Right renal pelvis (tissue), 4 donors: Measurements from ENCODE around the gene TMEM164. TPM values are rescaled to one million over a fixed set of nuclear protein-coding genes. Genes with fewer than 3 reads are reported as not detected.

Source experiments
- DNase-seq, 4 donors: peaks; one replicate each; pipeline ENCODE4 v3.0.0-alpha.2; 2013; ENCODE audit warnings: low read depth in 4 of 4, low spot score in 3 of 4, missing footprints in 1 of 4
- polyA plus RNA-seq, 4 donors: library from polyadenylated mRNA; unstranded; fragments of 120-200 nt; gene quantifications; one replicate each; pipeline ENCODE4 v1.2.1, GENCODE V29; 2013; ENCODE audit not compliant: insufficient read length in 4 of 4

The TMEM164 gene
- polyA plus RNA-seq, 4 donors, result 36.6 to 41.1 (median 40.1) TPM

DNA sequence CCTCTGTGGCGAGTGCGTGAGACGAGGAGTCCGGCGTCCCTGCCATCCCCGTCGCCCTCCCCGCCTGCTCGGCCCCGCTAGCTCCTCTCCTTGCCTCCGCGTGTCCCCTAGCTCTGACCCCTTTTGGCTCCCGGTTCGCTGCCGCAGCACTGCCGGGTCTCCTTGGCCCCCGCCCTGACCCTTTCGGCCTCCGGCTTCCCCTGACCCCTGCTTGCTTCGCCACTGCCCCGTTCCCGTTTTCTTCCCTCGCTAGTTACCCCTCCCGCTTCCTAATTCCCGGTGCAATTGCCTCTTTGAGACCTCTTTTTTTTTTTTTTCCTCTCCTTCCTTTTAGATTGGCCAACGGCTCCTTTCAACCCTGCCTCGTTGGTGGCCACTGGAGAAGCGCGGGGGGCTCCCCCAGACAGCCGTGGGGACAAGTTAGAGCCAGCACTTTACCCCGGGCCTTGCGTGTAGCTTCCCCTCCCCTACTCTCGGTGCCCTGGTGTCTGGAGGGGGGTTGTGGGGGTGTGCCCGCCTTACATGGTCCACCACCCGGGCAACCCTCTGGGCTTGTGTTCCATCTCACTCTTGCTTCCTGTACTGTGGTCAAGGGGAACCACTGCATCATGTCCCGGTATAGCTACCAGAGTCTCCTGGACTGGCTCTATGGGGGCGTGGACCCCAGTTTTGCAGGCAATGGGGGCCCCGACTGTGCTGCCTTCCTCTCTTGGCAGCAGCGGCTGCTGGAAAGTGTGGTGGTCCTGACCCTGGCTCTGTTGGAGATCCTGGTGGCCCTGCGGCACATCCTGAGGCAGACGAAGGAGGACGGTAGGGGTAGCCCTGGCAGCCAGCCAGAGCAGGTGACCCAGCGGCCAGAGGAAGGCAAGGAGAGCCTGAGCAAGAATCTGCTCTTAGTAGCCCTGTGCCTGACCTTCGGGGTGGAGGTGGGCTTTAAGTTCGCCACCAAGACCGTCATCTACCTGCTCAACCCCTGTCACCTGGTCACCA is 548 bp downstream of the TMEM164 start:
- no peak for DNase-seq

DNA sequence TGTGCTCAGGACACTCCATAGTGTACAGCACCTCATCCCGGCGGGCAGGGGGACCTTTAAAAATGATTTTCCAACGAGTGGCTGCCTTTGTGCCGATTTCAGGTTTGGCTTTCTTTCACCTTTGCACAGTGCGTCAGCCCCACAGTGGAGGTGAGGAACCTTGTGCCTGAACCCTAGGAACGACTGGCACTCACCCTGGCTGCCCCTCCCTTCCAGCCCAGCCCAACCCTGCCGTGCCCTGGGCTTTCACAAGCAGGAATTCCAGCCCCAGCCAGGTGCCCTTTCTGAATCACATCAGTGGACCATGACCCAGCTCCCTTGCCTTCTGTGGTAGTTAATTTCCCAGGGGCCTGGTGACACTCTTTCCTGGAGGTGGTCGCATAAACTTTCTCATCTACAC is 1.3 kb downstream of the TMEM164 start:
- no peak for DNase-seq

DNA sequence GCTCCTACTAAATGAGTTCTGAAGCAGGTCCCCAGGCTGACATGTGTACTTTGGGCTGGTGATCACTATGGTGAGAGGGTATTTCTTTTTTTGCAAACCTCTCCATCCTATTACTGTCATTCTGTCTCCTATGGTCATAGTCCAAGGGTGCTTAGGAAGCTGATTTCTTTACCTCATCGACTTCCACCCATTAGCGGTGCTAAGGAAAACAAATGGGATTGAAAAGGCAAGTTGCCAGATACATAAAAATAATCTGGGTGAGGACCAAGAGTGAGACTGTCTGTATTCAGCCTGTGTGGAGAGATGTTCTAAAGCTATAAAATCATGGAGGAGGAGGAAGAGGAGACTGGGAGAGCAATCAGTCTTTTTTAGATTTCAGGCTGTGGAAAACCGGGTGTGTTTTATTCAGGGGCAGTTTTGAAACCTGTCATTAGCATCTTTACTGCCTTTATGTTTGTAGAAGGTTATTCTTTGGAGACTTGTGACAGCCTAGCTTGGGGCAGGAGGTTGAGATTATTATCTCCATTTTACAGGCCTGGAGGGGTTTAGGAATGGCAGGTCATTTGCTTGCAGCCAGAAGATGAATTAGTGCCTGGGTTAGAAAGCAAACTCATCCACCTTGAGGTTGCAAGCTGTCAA is 1.9 kb downstream of the TMEM164 start:
- no peak for DNase-seq

DNA sequence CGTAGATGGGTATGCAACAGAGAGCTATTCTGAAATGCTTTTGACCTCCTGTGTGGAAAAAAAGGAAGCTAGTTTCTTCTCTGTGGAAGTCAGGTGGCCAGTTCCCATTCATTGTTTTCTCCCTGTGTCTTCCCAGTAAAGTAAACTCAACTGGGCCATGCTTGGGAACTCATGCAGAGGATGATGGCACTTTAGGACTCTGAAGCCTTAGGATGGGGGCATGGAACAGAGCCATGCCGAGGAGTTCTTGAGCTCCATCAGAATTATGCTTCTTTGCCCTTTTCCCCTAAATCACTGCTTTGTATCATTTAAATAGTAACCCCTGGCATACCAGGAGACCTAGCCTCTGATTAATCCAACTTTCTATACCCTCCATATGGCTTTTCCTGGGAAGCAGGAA is 3.2 kb downstream of the TMEM164 start:
- DNase-seq, result no peak

DNA sequence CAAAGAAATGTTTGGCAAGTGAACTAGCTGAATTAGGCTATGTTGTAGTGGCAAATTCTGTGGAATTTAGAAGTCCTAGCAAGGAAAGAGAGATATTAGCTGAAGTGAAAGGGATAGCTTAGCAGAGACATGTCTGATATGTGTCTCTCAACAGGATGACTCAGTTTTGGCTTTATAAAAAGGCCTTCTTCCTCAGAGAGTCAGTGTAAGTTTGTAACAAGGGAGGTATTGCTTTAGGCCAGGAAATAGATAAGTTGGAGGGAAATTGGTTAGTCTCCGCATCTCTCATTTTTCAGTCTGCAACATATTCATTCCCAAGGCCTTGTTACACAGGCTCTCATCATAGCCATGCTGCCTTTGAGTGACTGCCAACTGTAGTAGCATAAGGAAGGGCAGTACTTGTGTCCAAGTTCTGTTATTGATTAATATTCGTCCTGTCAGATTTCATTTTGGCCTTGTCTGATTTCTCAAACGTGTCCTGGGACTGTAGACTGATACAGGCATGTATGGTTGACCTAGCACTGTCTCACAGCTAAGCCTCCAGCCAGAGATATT is 4.0 kb downstream of the TMEM164 start:
- DNase-seq, result no peak

DNA sequence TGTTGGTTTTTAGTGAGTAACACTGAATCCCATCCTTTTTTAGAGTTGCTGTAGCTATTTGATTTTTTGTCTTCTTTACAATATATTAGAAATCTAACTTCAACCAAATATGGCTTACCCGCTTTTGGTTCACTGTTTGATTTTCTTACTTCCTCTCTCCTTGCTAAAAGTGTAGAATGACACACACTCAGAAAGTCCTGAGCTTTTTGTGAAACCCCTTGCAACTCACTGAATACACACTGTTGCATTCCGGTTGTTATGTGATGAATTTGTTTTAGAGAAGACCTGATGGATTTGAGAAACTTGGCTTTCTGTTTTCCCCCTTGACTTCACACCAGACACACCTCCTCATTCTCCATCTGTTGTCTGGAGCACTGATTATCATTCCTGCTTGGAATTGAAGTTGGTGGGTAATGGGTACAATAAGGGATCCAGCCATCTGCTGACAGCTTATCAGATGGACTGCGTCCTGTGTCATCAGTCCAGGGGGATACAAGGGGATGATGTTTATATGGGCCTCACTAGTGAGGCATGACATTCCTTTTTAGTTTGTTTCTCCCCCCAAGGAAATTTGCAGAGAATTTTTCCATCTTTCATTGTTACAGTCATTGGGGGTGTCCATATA is 5.2 kb downstream of the TMEM164 start:
- DNase-seq, result no peak

DNA sequence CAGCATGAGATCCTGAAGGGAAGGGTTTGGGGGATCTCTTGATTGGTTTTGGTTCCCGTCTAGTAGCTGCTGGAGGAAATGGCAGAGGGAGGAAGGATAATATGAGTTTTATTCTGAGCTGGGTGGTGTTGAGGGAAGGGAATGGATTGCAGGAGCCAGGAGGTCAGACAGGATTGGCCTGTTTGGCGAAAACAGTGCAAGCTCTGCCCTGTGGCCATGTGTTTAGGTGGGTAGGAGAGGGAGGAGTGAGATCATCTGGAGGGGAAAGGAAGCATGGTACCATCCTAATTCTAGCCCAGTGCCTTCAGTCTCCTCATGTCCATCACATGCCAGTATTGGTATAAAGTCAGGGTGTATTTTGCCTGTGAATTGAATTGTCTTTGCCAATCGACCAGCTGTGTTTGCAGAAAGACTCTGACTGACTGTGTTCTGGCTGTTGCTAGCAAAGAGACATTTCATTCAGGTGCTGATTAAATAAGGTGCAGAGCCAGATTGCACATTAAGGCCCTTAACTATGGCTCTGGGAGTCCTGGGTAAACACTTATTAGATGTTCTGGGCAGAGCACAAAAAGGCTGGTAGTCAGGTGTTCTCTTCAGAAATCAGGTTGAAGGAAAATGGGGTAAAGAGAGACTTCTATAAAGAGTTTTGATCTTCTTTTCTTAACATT is 10.0 kb downstream of the TMEM164 start:
- no peak for DNase-seq

DNA sequence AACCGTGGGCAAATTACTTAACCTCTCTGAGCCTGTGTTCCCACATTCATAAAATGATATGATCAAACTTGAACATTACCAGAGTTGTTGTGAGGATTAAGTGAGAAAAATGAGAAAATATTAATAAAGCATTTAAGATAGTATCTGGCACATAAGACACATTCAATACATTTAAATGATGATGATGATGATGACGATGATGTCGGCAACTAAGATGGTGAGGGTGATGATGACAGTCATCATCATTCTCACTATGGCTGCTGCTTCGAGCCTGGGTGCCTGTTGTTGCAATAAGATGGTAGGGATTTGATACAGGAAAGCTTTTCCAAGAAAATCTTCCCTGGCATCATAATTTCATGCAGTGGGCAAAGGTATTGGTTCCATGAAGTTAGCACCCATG is 11.1 kb downstream of the TMEM164 start:
- no peak for DNase-seq

DNA sequence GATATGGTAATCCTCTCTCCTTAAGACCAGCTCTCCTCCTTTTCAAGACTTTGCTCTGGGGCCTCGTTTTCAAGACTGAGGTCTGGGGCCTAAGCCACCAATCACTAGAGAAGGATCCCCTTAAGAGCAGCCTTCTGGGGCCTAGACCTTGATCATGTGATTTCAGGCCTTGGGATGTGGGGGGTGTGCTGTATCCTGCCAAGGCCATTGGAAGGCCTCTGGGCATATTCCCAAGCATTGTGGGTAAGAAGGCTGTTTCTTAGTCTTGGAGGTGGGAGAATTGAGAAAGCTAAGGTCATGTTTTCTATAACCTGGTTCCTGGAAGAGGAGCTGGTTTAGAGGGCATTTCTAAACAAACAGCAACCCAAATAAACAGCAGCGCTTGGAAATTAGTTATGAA is 12.1 kb downstream of the TMEM164 start:
- DNase-seq, result no peak

DNA sequence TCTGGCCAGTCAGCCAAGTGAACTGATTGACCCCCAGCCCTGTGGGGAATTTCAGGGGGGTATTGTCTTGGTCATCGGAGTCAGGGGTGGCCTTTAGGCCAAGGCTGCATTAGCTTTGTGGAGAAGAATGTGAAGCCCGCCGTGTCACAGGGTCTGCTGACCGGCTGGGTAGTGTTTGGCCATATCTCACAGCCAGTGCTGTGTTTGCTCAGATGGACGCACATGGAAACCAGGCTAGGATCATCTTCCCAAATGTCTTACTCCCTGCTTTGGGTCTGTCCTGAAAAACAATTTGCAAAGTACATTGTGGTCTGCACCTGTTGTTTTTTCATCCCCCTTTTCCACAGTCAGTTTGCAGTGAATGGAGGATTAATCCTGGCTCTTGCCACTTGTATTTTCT is 13.0 kb downstream of the TMEM164 start:
- DNase-seq, result no peak

DNA sequence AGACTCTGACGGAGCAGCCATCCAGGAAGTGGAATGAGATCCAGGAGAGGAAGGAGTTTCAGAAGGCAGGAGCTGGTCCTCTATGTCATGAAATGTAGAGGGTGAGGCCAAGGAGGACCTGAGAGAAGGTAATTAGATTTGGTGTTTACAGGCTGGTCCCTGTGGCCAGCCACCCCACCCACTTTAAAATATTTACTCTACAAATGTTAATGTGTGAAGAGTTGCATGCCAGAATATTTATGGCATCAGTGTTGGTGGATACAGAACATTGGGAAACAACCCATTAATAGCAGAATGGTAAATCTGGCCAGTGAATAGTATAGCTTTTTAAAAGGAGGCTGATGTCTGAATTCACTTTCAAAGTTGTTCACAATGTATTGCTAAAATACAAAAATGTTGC is 17.6 kb downstream of the TMEM164 start:
- no peak for DNase-seq

DNA sequence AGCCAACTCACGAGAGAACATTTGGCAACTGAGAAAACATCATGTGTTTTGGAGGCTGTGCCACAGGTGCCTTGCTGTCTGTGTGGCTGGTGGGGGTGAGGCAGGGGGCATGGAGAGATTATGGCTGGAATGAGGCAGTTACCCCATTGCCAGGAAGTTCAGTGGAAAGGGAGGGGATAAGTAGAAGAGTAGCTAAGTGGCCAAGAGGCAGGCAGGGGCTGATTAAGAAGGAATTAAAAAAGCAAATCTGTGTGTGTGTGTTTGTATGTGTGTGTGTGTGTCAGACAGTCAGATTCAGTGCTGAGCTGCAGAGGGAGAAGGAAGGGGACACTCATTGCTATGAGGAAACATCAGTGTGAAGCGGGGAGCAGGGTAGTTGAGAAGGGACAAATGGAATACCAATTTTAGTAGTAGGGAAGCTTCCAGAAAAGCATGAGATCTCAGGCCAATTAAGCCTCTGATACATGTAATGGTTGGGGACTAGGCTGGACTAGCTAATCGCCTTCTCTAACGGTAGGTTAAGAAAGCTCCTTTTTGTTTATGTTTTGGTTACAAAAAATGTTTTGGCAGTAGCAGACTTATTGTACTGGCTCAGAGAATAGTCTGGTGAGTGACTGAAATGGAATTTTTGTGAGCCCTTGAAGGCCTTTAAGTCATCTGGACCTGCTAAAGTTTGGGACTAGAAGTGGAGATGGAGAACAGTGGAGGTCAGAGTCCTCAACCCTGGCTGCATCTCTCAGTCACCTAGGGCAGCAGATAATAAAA is 18.5 kb downstream of the TMEM164 start:
- no peak for DNase-seq

DNA sequence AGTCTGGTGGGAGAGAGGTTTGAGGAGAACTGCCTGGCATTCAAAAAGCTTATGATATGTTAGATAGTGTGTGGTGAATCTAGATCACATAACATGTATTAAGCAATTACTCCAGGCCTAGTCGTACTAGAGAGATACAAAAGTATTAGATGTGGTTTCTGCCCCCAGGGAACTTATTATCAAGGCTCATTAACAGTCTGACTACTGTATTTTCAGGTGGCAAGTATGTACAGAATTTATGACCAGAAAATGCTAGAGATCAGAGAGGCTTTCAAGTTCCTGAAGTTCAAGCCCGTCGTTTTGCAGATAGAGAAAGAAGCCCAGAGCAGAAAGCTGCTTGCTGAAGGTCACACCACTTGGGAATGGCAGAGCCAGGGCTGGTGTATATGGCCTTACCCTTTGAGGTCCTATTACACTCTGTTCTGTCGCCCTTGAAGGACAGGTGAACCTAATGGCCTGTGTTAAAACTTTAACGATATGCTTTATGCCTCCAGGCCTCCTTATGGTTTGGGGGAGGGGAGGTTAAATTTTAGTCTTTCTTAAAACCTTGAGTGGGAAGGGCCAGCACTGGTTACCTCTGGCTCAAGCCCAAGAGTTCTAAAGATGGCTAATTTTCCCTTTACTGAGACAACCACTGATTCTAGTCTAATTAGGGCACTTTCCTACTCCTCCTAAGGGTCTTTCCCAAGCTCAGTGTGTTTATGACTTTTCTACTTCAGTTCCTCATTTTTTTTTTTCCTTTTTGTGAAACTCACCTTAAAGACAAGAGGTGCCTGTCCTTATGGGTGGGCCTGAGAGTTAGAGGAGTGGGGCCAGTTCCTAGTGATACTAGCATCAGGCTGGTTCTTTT is 19.9 kb downstream of the TMEM164 start:
- no peak for DNase-seq

DNA sequence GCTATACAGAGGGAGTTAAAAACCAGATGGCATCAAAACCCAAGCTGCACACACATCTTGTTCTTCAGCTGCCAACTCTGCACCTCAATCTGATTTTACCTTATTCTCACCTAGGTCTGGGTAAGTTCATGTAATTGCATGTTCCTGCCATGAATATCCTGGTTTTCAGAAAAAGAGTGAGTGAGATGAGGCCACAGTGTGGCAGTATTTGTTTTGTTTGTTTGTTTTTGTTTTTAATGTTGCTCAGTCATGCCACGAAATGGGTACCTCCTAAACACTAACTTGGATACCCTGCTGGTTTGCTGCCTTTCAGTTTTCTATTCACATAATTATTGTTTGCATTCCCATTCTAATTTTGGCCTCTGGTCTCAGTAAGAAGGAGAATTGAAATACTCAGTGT is 22.5 kb downstream of the TMEM164 start:
- no peak for DNase-seq

DNA sequence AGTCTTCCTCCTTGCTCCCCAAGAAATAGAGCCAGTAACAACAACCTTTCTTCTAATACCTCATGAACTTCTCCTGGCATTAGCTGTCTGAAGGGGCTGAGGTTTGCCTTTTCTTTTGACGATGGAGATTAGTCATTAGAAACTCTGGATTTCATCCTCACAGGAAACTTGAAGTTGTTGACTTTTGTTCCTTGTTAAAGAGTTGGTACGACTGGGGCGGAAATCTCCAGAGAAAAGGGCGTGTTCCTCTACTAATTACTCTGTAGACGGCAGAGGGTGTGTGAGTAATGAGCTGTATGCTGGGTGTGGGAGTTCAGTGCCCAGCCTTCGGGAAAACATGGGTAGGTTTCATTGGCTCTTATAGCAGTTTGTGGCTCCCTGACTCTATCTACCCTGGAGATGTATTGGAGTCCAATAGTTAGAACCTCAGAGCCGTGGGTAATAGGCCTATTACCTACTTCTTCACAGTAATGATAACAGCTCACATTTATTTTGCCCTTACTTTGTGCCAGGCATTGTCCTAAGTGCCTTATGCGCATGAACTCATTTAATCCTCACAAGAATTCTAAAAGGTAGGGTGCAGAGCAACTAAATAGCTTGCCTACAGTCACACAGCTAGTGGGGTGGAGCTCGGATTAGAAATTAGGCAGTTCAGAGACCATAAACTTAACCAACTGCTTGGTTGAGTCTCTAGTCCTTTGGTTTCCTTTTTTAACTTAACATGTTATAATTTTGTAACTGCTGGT is 23.4 kb downstream of the TMEM164 start:
- DNase-seq, result no peak

DNA sequence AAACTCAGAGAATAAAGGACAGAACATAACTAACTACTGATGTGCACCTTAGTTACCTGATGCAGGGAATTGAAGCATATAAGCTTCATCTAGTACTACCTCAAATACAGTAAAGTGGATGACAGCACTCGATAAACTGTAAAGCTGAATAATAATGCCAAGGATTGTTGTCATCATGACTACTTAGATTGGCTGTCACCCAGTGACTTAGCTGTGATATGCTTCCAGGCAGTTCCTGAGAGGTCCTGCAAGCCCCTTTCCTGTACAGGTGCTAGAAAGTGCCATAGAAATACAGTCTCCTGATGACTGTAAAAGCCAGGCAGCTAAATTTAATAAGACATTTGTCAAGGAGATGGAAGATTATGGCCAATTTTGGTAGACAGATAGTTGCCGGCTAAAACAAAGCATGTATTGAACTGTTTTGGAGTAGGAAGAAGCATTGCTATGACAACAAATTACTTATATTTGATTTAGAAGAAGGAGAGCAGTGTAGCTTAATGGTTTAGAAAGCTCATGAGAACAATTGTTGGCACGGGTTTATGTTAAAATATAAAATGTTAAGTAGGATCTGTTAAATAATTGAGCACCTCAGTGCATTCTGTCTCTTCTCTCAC is 29.7 kb downstream of the TMEM164 start:
- no peak for DNase-seq

DNA sequence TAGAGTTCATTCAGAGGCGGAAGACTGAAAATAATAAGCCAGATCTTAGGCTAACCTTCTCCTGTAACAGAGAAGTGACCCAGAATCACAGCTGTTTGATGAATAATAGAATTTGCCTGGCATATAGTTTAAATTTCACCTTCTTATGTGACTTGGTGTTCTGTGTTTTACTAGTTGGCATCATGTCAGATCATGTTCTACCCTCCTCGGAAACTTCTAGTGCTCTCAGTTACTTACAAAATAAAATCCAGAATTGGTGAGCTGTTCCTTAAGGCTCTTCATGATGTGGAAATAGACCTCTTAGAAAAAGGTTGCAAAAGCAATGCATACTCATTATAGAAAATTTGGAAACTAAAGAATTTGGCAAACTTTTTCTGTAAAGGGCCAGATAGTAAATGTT is 31.1 kb downstream of the TMEM164 start:
- no peak for DNase-seq
